PFSK-1 (cell line): ENCODE measurements around the gene KCNC3.
A peak's percentile ranks its signal among the peaks of the same experiment; 100 is the strongest.

Source experiments
- FOXP2 ChIP-seq: optimal IDR thresholded peaks from 2 replicates; pipeline ENCODE3; 2011; ENCODE audit warnings: borderline replicate concordance, control low read depth, inconsistent platforms; ENCODE audit not compliant: insufficient read depth; ENCODE audit errors: extremely low read length, extremely low read depth
- POLR2AphosphoS5 ChIP-seq: IDR thresholded peaks from 2 replicates; pipeline ENCODE4 v1.6.1; 2012; ENCODE audit warnings: low read depth, mild to moderate bottlenecking, control low read depth, low read length, moderate library complexity
- REST ChIP-seq, 2 experiments: IDR thresholded peaks; 2 replicates each; pipeline versions ENCODE4 v1.6.1 to v1.8.0; 2011 to 2012; ENCODE audit warnings: low read depth in 2 of 2, low read length in 2 of 2, control low read depth in 1 of 2, inconsistent platforms in 1 of 2, mild to moderate bottlenecking in 1 of 2, moderate library complexity in 1 of 2; ENCODE audit not compliant: insufficient read depth in 1 of 2
- SIN3A ChIP-seq: IDR thresholded peaks from 2 replicates; pipeline ENCODE4 v1.6.1; 2012; ENCODE audit warnings: mild to moderate bottlenecking, low read length, moderate library complexity, borderline replicate concordance; ENCODE audit not compliant: insufficient read depth
- TAF1 ChIP-seq: IDR thresholded peaks from 2 replicates; pipeline ENCODE4 v1.6.1; 2012; ENCODE audit warnings: low read length, control low read depth, borderline replicate concordance; ENCODE audit not compliant: insufficient read depth

The KCNC3 gene

GRCh38 chr19:50327013-50327412 is 2.2 kb downstream of the KCNC3 start:
- TF ChIP-seq POLR2AphosphoS5 (no peak), REST (IDR thresholded peaks at IDR 0.05; ENCODE audit: insufficient read depth in 1 of 2, low read depth in 2 of 2, low read length in 2 of 2) (no peak), FOXP2 (no peak), SIN3A (no peak), TAF1 (no peak)

- TF ChIP-seq REST (IDR thresholded peaks at IDR 0.05; ENCODE audit: insufficient read depth in 1 of 2, low read depth in 2 of 2, low read length in 2 of 2) (no peak), POLR2AphosphoS5 (no peak), SIN3A (no peak), FOXP2 (no peak), TAF1 (no peak)
These were observed 3.0 kb downstream of the KCNC3 start for GRCh38 chr19:50326101-50326664.

- TF ChIP-seq REST (IDR thresholded peaks at IDR 0.05; ENCODE audit: insufficient read depth in 1 of 2, low read depth in 2 of 2, low read length in 2 of 2) (peak; percentile 96 to 99), TAF1 (no peak), SIN3A (no peak), FOXP2 (peak; percentile 69)
These were observed 3.7 kb downstream of the KCNC3 start for GRCh38 chr19:50325310-50326100.

GRCh38 chr19:50324331-50324730 is 4.8 kb downstream of the KCNC3 start:
- TF ChIP-seq FOXP2, result no peak
- no peak for TF ChIP-seq SIN3A
- no peak for TF ChIP-seq REST (IDR thresholded peaks at IDR 0.05; ENCODE audit: insufficient read depth in 1 of 2, low read depth in 2 of 2, low read length in 2 of 2)
- no peak for TF ChIP-seq POLR2AphosphoS5

GRCh38 chr19:50323782-50324133 is 5.4 kb downstream of the KCNC3 start:
- TF ChIP-seq SIN3A (no peak), FOXP2 (no peak), REST (IDR thresholded peaks at IDR 0.05; ENCODE audit: insufficient read depth in 1 of 2, low read depth in 2 of 2, low read length in 2 of 2) (no peak), POLR2AphosphoS5 (no peak), TAF1 (no peak)
